MM.1S (cell line): ENCODE data around the gene GNAQ.

ENCODE experiments used
- CTCF ChIP-seq: fragments of 300-600 bp; sonication (generic); IDR thresholded peaks from 2 replicates; pipeline ENCODE4 v1.5.1; 2016; ENCODE audit warnings: antibody characterized with exemption, low read length, mixed read lengths
- EZH2phosphoT487 ChIP-seq: fragments of 300-600 bp; sonication (generic); IDR thresholded peaks from 2 replicates; pipeline ENCODE4 v1.6.1; 2018; ENCODE audit warnings: antibody characterized with exemption, low read length

- no peak for TF ChIP-seq CTCF
- TF ChIP-seq EZH2phosphoT487 = no peak
These were observed 4.7 kb downstream of the GNAQ start for GRCh38 chr9:78026947-78027346.
